Uterus (tissue), 4 donors: ENCODE measurements around the gene EFCAB14. TPM values are rescaled to one million over a fixed set of nuclear protein-coding genes. Genes with fewer than 3 reads are reported as not detected.

Experiments used
- DNase-seq, 2 donors: peaks; one replicate each; pipeline ENCODE4 v3.0.0-alpha.2; 2019 to 2020
- H3K27ac ChIP-seq, 2 donors: fragments of 200-600 bp; sonication (generic); 1 replicate in 1 of 2; 2 replicates in 1 of 2; pipeline ENCODE4 v1.5.1; 2016 to 2018
- H3K27me3 ChIP-seq, 2 donors: fragments of 200-600 bp; sonication (generic); one replicate each; pipeline ENCODE4 v1.5.1; 2018 to 2019; ENCODE audit warnings: control low read depth in 1 of 2
- H3K36me3 ChIP-seq, 2 donors: fragments of 200-600 bp; sonication (generic); one replicate each; pipeline ENCODE4 v1.5.1; 2019; ENCODE audit warnings: control low read depth in 1 of 2
- H3K4me1 ChIP-seq, 2 donors: fragments of 200-600 bp; sonication (generic); one replicate each; pipeline ENCODE4 v1.5.1; 2018 to 2019; ENCODE audit warnings: control low read depth in 1 of 2
- H3K4me3 ChIP-seq, 2 donors: fragments of 200-600 bp; sonication (generic); 1 replicate in 1 of 2; 2 replicates in 1 of 2; pipeline ENCODE4 v1.5.1; 2018 to 2019; ENCODE audit warnings: mild to moderate bottlenecking in 1 of 2
- H3K9me3 ChIP-seq, 2 donors: fragments of 200-600 bp; sonication (generic); one replicate each; pipeline ENCODE4 v1.5.1; 2019; ENCODE audit warnings: control low read depth in 1 of 2
- POLR2A ChIP-seq, 2 donors: fragments of 450-650 bp; IDR thresholded peaks; one replicate each; pipeline ENCODE4 v1.6.1; 2016; ENCODE audit warnings: antibody characterized with exemption in 2 of 2, mild to moderate bottlenecking in 1 of 2, moderate library complexity in 1 of 2
- intact Hi-C: fragments of 100-400 bp; cut with DNase I; formaldehyde crosslinking; loops from one replicate; pipeline ENCODE4 v1.15.1; 2023; ENCODE audit warnings: low total_unique reads
- total RNA-seq, 4 donors: library from RNA; depleted of rRNA in 3 of 4; stranded (reverse); fragments of >200 nt in 3 of 4; gene quantifications; one replicate each; pipeline versions ENCODE4 v1.1.0 to v1.2.4, GENCODE V29; 2014 to 2023
- TF ChIP-seq, protein P1 (sequence below), 4 experiments: fragments of 200-600 bp in 2 of 4; fragments of 450-650 bp in 2 of 4; sonication (generic) in 2 of 4; IDR thresholded peaks; one replicate each; pipeline ENCODE4 v1.5.1; 2016 to 2019; ENCODE audit warnings: antibody characterized with exemption in 4 of 4, mild to moderate bottlenecking in 2 of 4, moderate library complexity in 1 of 4
- donor health status: DM: yes; HTN: yes; CAD: no.

EFCAB14 gene
- total RNA-seq, 4 donors from 2014 or later: 63.5 to 188 (median 96.0) TPM

DNA sequence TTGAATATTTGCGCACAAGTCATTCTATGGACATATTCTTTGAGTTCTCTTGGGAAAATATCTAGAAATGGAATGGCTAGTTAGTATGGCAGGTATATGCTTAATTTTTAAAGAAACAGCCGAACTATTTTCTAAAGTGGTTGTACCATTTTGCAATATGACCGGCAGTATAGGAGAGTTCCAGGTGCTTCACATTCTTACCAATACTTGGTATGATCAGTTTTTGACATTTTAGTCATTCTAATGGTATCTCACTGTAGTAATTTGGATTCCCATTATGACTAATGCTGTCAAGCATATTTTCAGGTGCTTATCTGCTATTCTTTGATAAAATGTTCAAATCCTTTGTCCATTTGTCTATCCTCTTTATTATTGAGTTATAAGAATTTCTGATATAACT, 71.3 kb downstream of the EFCAB14 start:
- Histone ChIP-seq H3K36me3 (no peaks in the 10 kb centered on the region), H3K4me3 (no peak overlapping the region), H3K4me1 (no peaks in the 10 kb centered on the region), H3K27ac (no peak overlapping the region), H3K27me3 (no peaks in the 10 kb centered on the region), H3K9me3 (peaks cover 0 to 3% of the 10 kb centered on the region in 2 donors)
- no peak for TF ChIP-seq POLR2A (IDR thresholded peaks at IDR 0.05)
- TF ChIP-seq, protein P1, sequence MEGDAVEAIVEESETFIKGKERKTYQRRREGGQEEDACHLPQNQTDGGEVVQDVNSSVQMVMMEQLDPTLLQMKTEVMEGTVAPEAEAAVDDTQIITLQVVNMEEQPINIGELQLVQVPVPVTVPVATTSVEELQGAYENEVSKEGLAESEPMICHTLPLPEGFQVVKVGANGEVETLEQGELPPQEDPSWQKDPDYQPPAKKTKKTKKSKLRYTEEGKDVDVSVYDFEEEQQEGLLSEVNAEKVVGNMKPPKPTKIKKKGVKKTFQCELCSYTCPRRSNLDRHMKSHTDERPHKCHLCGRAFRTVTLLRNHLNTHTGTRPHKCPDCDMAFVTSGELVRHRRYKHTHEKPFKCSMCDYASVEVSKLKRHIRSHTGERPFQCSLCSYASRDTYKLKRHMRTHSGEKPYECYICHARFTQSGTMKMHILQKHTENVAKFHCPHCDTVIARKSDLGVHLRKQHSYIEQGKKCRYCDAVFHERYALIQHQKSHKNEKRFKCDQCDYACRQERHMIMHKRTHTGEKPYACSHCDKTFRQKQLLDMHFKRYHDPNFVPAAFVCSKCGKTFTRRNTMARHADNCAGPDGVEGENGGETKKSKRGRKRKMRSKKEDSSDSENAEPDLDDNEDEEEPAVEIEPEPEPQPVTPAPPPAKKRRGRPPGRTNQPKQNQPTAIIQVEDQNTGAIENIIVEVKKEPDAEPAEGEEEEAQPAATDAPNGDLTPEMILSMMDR (IDR thresholded peaks at IDR 0.05): no peak
- DNase-seq: no peak
- intact Hi-C loops: no loop called here

DNA sequence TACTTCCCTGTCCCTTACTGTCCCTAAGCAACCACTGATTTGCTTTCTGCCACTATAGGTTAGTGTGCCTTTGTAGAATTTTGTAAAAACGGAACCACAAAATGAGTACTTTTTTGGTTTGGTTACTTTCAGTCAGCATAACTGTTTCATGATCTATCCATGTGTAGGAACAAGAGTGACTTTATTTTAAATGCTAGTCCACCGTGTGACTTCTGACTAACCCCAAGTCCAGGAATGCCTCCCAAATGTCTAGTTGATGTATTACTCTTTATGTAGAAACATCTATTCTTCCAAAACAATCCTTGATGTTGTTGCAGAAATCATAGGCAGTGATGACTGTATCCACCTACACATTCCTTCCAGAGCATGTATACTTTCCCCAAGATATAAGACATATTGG, 72.1 kb downstream of the EFCAB14 start:
- Histone ChIP-seq H3K27me3 (no peaks in the 10 kb centered on the region), H3K36me3 (no peaks in the 10 kb centered on the region), H3K4me3 (no peak overlapping the region), H3K27ac (no peak overlapping the region), H3K9me3 (peaks cover 0 to 3% of the 10 kb centered on the region in 2 donors), H3K4me1 (no peaks in the 10 kb centered on the region)
- no peak for DNase-seq
- intact Hi-C loops: no loop called here
- TF ChIP-seq, protein P1 (IDR thresholded peaks at IDR 0.05): no peak
- no peak for TF ChIP-seq POLR2A (IDR thresholded peaks at IDR 0.05)

DNA sequence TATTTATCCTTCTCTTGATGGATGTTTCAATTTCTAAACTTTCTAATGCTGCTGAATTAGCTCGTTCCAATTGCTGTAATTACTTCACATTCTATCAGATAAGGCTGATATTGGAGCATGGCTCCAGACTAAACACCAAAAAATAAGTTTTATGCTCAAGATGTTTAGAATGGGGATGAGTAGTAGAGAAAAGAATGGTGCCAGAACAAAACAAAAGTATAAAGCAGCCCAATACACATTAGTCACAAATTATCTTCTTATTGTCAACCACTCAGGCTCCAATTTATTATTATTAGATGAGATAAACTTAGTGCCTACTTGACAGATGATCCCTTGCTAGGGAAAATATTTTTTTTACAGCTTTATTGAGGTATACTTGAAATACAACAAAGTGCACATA, 72.6 kb downstream of the EFCAB14 start:
- H3K27me3 ChIP-seq: no peaks in the 10 kb centered on the region
- no peak for DNase-seq

DNA sequence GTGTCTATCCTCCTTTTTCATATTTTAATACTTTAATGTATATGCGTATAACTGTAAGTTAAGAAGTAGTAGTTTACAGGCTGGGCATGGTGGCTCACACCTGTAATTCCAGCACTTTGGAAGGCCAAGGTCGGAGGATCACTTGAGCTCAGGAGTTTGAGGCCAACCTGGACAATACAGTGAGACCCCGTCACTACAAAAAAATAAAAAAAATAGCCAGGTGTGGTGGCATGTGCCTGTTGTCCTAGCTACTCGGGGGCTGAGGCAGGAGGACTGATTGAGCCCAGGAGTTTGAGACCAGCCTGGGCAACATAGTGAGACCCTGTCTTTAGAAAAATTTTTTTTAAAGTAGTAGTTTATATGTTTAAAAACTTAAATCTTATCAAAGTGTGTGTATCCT, 73.1 kb downstream of the EFCAB14 start:
- Histone ChIP-seq H3K27ac (no peak overlapping the region), H3K4me1 (no peaks in the 10 kb centered on the region), H3K9me3 (peaks cover 0 to 3% of the 10 kb centered on the region in 2 donors), H3K36me3 (no peaks in the 10 kb centered on the region), H3K27me3 (no peaks in the 10 kb centered on the region), H3K4me3 (no peak overlapping the region)
- intact Hi-C loops: no loop called here
- TF ChIP-seq, protein P1 (IDR thresholded peaks at IDR 0.05): no peak
- no peak for TF ChIP-seq POLR2A (IDR thresholded peaks at IDR 0.05)
- no peak for DNase-seq

More for the DNA sequence above, 72.6 kb downstream of the EFCAB14 start:
- H3K27ac ChIP-seq: no peak overlapping the region
- intact Hi-C loops: no loop called here
- peaks cover 0 to 3% of the 10 kb centered on the region in 2 donors for H3K9me3 ChIP-seq
- H3K4me3 ChIP-seq: no peak overlapping the region
- H3K36me3 ChIP-seq: no peaks in the 10 kb centered on the region
- TF ChIP-seq, protein P1 (IDR thresholded peaks at IDR 0.05): no peak
- no peak for TF ChIP-seq POLR2A (IDR thresholded peaks at IDR 0.05)
- no peaks in the 10 kb centered on the region for H3K4me1 ChIP-seq

DNA sequence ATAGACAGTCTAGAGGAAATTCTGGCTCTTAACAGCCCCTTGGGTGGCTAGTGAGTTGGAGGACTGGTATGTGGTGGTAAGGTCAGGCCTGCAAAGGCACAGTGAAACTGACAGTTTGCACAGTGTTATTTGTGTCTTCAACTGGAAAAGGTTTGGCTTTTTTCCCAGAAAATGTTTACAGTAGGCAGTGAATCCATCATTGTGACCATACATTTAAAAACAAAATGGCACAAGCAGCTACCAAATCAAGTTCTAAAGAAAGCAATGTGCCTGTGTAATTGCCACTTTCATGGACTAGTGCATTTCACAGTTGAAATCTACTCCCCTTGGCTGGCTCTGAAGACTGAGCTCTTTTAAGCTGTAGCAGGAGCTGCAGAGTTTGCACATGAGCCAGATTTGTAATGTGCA, 75.5 kb downstream of the EFCAB14 start:
- no peak for DNase-seq
- Histone ChIP-seq H3K36me3 (no peaks in the 10 kb centered on the region), H3K27me3 (no peaks in the 10 kb centered on the region), H3K4me3 (no peak overlapping the region), H3K27ac (no peak overlapping the region), H3K4me1 (no peaks in the 10 kb centered on the region), H3K9me3 (no peaks in the 10 kb centered on the region)
- TF ChIP-seq, protein P1 (IDR thresholded peaks at IDR 0.05): no peak
- no peak for TF ChIP-seq POLR2A (IDR thresholded peaks at IDR 0.05)
- intact Hi-C loops: no loop called here
